ENCODE measurements around the gene ZNF879.

ZNF879 gene

GRCh38 chr5:179079165-179079987 lies 55.8 kb downstream of the ZNF879 start (continued):
- TF ChIP-seq, protein P1, sequence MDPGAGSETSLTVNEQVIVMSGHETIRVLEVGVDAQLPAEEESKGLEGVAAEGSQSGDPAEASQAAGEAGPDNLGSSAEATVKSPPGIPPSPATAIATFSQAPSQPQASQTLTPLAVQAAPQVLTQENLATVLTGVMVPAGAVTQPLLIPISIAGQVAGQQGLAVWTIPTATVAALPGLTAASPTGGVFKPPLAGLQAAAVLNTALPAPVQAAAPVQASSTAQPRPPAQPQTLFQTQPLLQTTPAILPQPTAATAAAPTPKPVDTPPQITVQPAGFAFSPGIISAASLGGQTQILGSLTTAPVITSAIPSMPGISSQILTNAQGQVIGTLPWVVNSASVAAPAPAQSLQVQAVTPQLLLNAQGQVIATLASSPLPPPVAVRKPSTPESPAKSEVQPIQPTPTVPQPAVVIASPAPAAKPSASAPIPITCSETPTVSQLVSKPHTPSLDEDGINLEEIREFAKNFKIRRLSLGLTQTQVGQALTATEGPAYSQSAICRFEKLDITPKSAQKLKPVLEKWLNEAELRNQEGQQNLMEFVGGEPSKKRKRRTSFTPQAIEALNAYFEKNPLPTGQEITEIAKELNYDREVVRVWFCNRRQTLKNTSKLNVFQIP (CRISPR knock-in tag; IDR thresholded peaks at IDR 0.05; ENCODE audit: borderline replicate concordance, low read depth): no peak
- no peak for TF ChIP-seq ZFP30 (CRISPR knock-in tag; IDR thresholded peaks at IDR 0.05)
- no peak for TF ChIP-seq ZNF70 (CRISPR knock-in tag; IDR thresholded peaks at IDR 0.05)

DNA sequence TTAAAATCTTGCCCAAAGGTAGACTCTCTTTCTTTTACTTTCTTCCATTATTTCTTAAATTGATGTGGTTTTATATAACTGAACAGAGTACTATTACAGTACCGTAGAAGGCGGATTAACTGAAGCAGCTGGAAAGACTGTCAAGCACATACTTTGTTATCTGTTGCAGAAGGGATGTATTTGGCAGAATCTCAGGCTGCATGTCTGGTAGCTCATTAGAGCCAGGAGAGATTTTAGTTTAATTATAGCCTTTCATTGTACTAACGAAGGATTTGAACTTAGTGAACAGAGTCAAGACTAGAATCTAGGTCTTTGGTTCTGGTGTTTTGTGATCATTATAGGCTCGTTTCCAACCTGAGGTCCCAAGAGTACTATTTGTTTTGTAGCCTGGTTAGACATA lies 57.1 kb downstream of the ZNF879 start:
- ATAC-seq: no peak
- TF ChIP-seq, protein P2, sequence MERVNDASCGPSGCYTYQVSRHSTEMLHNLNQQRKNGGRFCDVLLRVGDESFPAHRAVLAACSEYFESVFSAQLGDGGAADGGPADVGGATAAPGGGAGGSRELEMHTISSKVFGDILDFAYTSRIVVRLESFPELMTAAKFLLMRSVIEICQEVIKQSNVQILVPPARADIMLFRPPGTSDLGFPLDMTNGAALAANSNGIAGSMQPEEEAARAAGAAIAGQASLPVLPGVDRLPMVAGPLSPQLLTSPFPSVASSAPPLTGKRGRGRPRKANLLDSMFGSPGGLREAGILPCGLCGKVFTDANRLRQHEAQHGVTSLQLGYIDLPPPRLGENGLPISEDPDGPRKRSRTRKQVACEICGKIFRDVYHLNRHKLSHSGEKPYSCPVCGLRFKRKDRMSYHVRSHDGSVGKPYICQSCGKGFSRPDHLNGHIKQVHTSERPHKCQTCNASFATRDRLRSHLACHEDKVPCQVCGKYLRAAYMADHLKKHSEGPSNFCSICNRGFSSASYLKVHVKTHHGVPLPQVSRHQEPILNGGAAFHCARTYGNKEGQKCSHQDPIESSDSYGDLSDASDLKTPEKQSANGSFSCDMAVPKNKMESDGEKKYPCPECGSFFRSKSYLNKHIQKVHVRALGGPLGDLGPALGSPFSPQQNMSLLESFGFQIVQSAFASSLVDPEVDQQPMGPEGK (CRISPR knock-in tag; IDR thresholded peaks at IDR 0.05; ENCODE audit: borderline replicate concordance): no peak
- no peak for TF ChIP-seq OSR1 (CRISPR knock-in tag; IDR thresholded peaks at IDR 0.05)
- TF ChIP-seq ZNF565 (CRISPR knock-in tag; conservative IDR thresholded peaks at IDR 0.05; ENCODE audit: low read depth): no peak
- TF ChIP-seq, protein P1 (CRISPR knock-in tag; IDR thresholded peaks at IDR 0.05; ENCODE audit: borderline replicate concordance, low read depth): no peak
- no peak for TF ChIP-seq TCF4 (CRISPR knock-in tag; IDR thresholded peaks at IDR 0.05; ENCODE audit: borderline replicate concordance)
- no peak for TF ChIP-seq ARNTL (CRISPR knock-in tag; IDR thresholded peaks at IDR 0.05; ENCODE audit: borderline replicate concordance, low read depth)
- no peak for TF ChIP-seq SNAI2 (CRISPR knock-in tag; IDR thresholded peaks at IDR 0.05)
